ENCODE data around the gene AP2B1.
"Not testable (repeated sequence)": the region's sequence is repeated elsewhere in the genome, so short reads cannot be mapped to it uniquely, and the experiment has no call there.

The AP2B1 gene

GRCh38 chr17:35548208-35548810, 38.8 kb upstream of the AP2B1 start:
- no peaks in the 10 kb centered on the region for H3K36me3 ChIP-seq (ENCODE audit: control insufficient read depth, insufficient read depth, low read length)
- 80 to 90% methylated on average over 6 to 8 of the region's 8 CpGs for WGBS, 2 experiments
- H3K27ac ChIP-seq (ENCODE audit: insufficient read depth, low read depth, low read length, poor library complexity, severe bottlenecking), result no peak overlapping the region
- no peak overlapping the region for H3K4me3 ChIP-seq (ENCODE audit: insufficient read depth, low read depth, low read length)
- H3K27me3 ChIP-seq (ENCODE audit: control insufficient read depth, insufficient read depth, low read length, poor library complexity, severe bottlenecking), result peaks cover 7% of the 10 kb centered on the region
- H3K4me1 ChIP-seq (ENCODE audit: control insufficient read depth, insufficient read depth, low read length), result no peaks in the 10 kb centered on the region
- H3K9me3 ChIP-seq (ENCODE audit: control insufficient read depth, low read length), result no peaks in the 10 kb centered on the region

GRCh38 chr17:35548978-35549377, 38.1 kb upstream of the AP2B1 start:
- no peak overlapping the region for H3K27ac ChIP-seq (ENCODE audit: insufficient read depth, low read depth, low read length, poor library complexity, severe bottlenecking)
- no peaks in the 10 kb centered on the region for H3K9me3 ChIP-seq (ENCODE audit: control insufficient read depth, low read length)
- no peaks in the 10 kb centered on the region for H3K4me1 ChIP-seq (ENCODE audit: control insufficient read depth, insufficient read depth, low read length)
- H3K4me3 ChIP-seq (ENCODE audit: insufficient read depth, low read depth, low read length), result no peak overlapping the region
- H3K27me3 ChIP-seq (ENCODE audit: control insufficient read depth, insufficient read depth, low read length, poor library complexity, severe bottlenecking), result peaks cover 7% of the 10 kb centered on the region
- no peaks in the 10 kb centered on the region for H3K36me3 ChIP-seq (ENCODE audit: control insufficient read depth, insufficient read depth, low read length)
- WGBS, 2 experiments, result 73 to 84% methylated on average over 1 of the region's 1 CpG

DNA sequence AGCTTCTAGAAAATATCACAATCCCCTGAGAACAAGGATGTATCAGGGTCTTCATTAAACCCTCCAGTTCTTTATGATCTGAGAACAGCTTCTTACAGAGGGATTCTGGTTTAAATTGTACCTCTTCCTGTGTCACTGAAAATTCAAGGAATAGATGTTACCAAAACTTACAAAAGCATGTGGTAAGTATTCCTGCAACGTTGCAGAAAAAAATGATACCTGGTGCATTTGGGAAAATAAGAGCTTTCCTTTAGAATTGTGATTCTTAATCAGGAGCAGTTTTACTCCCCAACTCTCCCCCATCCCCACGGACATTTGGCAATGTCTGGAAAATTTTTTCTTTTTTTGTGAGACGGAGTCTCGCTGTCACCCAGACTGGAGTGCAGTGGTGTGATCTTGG, 33.8 kb upstream of the AP2B1 start:
- Histone ChIP-seq H3K4me3 (ENCODE audit: insufficient read depth, low read depth, low read length) (no peak overlapping the region), H3K9me3 (ENCODE audit: control insufficient read depth, low read length) (no peaks in the 10 kb centered on the region), H3K27ac (ENCODE audit: insufficient read depth, low read depth, low read length, poor library complexity, severe bottlenecking) (no peak overlapping the region), H3K4me1 (ENCODE audit: control insufficient read depth, insufficient read depth, low read length) (no peaks in the 10 kb centered on the region), H3K36me3 (ENCODE audit: control insufficient read depth, insufficient read depth, low read length) (no peaks in the 10 kb centered on the region), H3K27me3 (ENCODE audit: control insufficient read depth, insufficient read depth, low read length, poor library complexity, severe bottlenecking) (peaks cover 5% of the 10 kb centered on the region)
- WGBS, 2 experiments, result 91 to 93% methylated on average over 4 of the region's 4 CpGs

DNA sequence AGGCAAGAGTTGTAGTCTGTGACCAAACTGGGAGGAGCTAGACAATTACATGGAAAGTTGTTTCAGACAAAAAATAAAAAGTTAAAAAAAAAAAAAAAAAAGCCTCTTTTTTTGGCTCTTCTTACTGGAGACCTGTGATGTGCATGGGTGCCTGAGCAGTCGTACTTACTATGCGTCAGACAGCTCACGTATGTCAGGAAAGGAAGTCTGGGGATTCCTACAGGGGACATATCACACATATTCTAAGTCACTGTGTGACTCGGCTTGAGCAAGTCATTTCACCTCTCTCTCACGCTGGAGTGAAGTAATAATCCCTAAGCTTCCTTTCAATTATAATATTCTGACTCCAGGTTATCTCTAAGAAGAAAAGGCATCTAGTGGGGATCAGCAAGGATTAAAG, 32.5 kb upstream of the AP2B1 start:
- Histone ChIP-seq H3K4me1 (ENCODE audit: control insufficient read depth, insufficient read depth, low read length) (no peaks in the 10 kb centered on the region), H3K27me3 (ENCODE audit: control insufficient read depth, insufficient read depth, low read length, poor library complexity, severe bottlenecking) (peaks cover 5% of the 10 kb centered on the region), H3K36me3 (ENCODE audit: control insufficient read depth, insufficient read depth, low read length) (no peaks in the 10 kb centered on the region), H3K27ac (ENCODE audit: insufficient read depth, low read depth, low read length, poor library complexity, severe bottlenecking) (no peak overlapping the region), H3K4me3 (ENCODE audit: insufficient read depth, low read depth, low read length) (no peak overlapping the region), H3K9me3 (ENCODE audit: control insufficient read depth, low read length) (no peaks in the 10 kb centered on the region)
- WGBS, 2 experiments, result 87 to 91% methylated on average over 4 to 5 of the region's 5 CpGs

DNA sequence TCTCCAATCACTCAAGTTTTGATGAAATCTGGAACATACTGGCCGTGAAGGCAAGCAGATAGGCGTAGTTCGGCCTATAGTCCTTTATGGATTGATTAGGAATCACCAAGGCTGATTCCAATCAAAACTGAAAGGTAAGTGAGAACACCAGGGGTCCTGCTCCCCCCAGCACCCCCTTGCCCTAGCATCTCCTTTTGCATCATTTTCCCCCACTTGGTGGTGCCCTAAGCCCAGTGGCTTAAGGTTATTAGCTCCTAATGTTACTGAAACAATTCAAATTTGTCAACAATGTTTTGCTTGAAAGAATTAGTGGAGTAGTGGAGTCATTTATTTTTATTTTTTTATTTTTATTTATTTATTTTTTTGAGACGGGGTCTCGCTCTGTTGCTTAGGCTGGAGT, 31.4 kb upstream of the AP2B1 start:
- H3K4me3 ChIP-seq (ENCODE audit: insufficient read depth, low read depth, low read length), result no peak overlapping the region
- H3K9me3 ChIP-seq (ENCODE audit: control insufficient read depth, low read length), result no peaks in the 10 kb centered on the region
- H3K27ac ChIP-seq (ENCODE audit: insufficient read depth, low read depth, low read length, poor library complexity, severe bottlenecking), result no peak overlapping the region
- 94 to 97% methylated on average over 3 to 5 of the region's 5 CpGs for WGBS, 2 experiments
- H3K36me3 ChIP-seq (ENCODE audit: control insufficient read depth, insufficient read depth, low read length), result no peaks in the 10 kb centered on the region
- peaks cover 5% of the 10 kb centered on the region for H3K27me3 ChIP-seq (ENCODE audit: control insufficient read depth, insufficient read depth, low read length, poor library complexity, severe bottlenecking)
- no peaks in the 10 kb centered on the region for H3K4me1 ChIP-seq (ENCODE audit: control insufficient read depth, insufficient read depth, low read length)

DNA sequence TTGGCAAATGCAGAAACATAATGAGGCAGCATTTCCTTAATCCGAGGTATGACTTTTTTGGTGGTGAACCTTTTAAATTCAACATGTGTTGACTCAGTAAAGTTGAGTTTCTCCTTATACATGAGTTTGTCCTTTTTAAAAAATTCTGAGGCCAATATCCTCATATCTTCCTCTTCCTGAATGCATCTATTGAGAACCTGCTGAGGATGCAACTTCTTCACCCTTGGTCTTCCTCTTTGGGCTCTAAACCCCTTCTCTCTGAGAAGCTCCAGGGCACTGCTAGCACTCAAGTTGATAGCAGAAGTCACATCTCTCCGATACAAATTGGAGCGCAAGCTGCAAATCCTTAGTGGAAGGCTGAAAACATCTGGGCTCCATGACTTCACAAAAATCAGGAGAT, 29.8 kb upstream of the AP2B1 start:
- H3K27ac ChIP-seq (ENCODE audit: insufficient read depth, low read depth, low read length, poor library complexity, severe bottlenecking), result no peak overlapping the region

DNA sequence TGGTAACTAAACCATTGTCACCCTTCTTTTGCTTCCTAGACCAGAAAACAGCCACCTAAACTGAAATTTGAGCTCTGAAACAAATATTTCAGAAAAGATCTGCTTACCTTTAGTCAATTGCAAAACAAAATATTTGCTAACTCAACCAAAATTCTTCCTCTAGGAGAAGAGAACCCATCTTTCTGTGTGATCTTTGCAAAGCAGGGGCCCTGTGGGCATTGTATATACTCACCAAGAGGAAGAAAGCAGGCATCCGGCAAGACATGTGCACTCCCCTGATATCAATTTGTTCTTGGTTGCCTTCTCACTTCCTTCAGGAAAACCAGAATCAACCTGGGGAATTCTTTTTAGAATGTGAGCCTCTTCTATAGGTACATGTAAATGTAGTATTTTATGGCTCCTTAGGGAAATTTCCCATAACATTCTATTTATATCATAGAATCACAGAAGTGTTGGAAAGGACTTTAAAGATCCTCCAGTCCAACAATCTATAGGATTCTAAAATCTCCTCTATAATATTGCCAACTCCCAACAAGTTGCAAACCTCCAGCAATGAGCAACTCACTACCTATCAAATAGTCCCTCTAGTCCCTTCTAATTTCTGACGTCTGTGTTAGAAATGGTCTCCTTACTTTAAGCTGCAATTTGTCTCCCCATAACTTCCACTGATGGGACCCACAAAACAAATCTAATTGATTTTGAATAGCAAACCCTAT, 27.5 kb upstream of the AP2B1 start:
- Histone ChIP-seq H3K4me3 (ENCODE audit: insufficient read depth, low read depth, low read length) (no peak overlapping the region), H3K9me3 (ENCODE audit: control insufficient read depth, low read length) (no peaks in the 10 kb centered on the region), H3K27ac (ENCODE audit: insufficient read depth, low read depth, low read length, poor library complexity, severe bottlenecking) (no peak overlapping the region), H3K27me3 (ENCODE audit: control insufficient read depth, insufficient read depth, low read length, poor library complexity, severe bottlenecking) (peaks cover 10% of the 10 kb centered on the region), H3K4me1 (ENCODE audit: control insufficient read depth, insufficient read depth, low read length) (no peaks in the 10 kb centered on the region), H3K36me3 (ENCODE audit: control insufficient read depth, insufficient read depth, low read length) (no peaks in the 10 kb centered on the region)
- WGBS, 2 experiments, result 89% methylated on average over 2 of the region's 2 CpGs

More for the DNA sequence above, 29.8 kb upstream of the AP2B1 start:
- H3K27me3 ChIP-seq (ENCODE audit: control insufficient read depth, insufficient read depth, low read length, poor library complexity, severe bottlenecking), result peaks cover 5% of the 10 kb centered on the region
- 88 to 94% methylated on average over 3 of the region's 3 CpGs for WGBS, 2 experiments
- H3K4me1 ChIP-seq (ENCODE audit: control insufficient read depth, insufficient read depth, low read length), result no peaks in the 10 kb centered on the region
- no peaks in the 10 kb centered on the region for H3K9me3 ChIP-seq (ENCODE audit: control insufficient read depth, low read length)
- no peaks in the 10 kb centered on the region for H3K36me3 ChIP-seq (ENCODE audit: control insufficient read depth, insufficient read depth, low read length)
- H3K4me3 ChIP-seq (ENCODE audit: insufficient read depth, low read depth, low read length), result no peak overlapping the region

DNA sequence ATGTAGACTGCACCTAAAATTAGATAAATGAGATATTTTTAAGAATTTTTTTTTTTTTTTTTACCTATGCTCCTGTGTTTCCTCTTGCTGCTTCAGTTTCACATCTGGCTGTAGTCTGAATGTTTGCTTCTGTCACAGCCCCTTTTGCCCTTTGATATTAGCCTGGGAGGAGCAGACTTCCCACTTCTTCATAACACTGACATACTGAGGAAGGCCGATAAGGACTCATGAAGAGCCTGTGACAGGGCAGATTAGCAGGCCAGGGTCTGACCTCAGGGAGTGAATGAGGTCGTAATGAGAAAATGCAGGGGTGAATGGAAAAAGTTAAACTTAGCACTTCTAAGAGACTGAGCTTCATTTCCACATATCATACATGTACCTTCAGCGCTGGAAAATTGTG, 26.4 kb upstream of the AP2B1 start, which contains the start of gene SLFN14:
SLFN14 (minus strand) TSS at position 117 of the 400 bp plus-strand sequence. CDS start 2,757 bp downstream, outside the sequence.
- H3K36me3 ChIP-seq (ENCODE audit: control insufficient read depth, insufficient read depth, low read length), result no peaks in the 10 kb centered on the region
- 79 to 82% methylated on average over 3 of the region's 3 CpGs for WGBS, 2 experiments
- no peak within 1 kb of the TSS for H3K27ac ChIP-seq (ENCODE audit: insufficient read depth, low read depth, low read length, poor library complexity, severe bottlenecking)

GRCh38 chr17:35563181-35563580, 23.9 kb upstream of the AP2B1 start:
- not testable (repeated sequence) for H3K36me3 ChIP-seq (ENCODE audit: control insufficient read depth, insufficient read depth, low read length); H3K4me3 ChIP-seq (ENCODE audit: insufficient read depth, low read depth, low read length); H3K27ac ChIP-seq (ENCODE audit: insufficient read depth, low read depth, low read length, poor library complexity, severe bottlenecking); H3K9me3 ChIP-seq (ENCODE audit: control insufficient read depth, low read length); H3K4me1 ChIP-seq (ENCODE audit: control insufficient read depth, insufficient read depth, low read length)
- H3K27me3 ChIP-seq (ENCODE audit: control insufficient read depth, insufficient read depth, low read length, poor library complexity, severe bottlenecking), result peaks cover 23% of the 10 kb centered on the region
- WGBS, 2 experiments, result 83 to 85% methylated on average over 16 of the region's 16 CpGs

More for the DNA sequence above, 26.4 kb upstream of the AP2B1 start, which contains the start of gene SLFN14:
- Histone ChIP-seq H3K4me1 (ENCODE audit: control insufficient read depth, insufficient read depth, low read length) (no peaks in the 10 kb centered on the region), H3K27me3 (ENCODE audit: control insufficient read depth, insufficient read depth, low read length, poor library complexity, severe bottlenecking) (peaks cover 18% of the 10 kb centered on the region), H3K9me3 (ENCODE audit: control insufficient read depth, low read length) (no peaks in the 10 kb centered on the region), H3K4me3 (ENCODE audit: insufficient read depth, low read depth, low read length) (no peak within 1 kb of the TSS)

DNA sequence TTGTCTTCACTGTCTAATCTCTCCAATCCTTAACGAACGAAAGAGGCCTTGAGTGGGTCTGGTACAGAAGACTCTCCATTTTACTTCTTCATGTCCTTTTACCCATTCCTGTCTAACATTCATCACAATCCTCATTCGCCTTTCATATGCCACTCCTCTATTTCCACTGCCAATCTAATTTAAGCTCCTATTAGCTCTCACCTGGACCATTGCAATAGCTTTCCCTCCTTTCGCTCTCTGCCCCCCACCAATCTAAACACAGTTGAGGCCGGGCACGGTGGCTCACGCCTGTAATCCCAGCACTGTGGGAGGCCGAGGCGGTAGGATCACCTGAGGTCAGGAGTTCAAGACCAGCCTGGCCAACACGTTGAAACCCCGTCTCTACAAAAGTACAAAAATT, 20.2 kb upstream of the AP2B1 start:
- peak overlapping the region; percentile 98 for H3K4me3 ChIP-seq (ENCODE audit: insufficient read depth, low read depth, low read length)
- no peak overlapping the region for H3K27ac ChIP-seq (ENCODE audit: insufficient read depth, low read depth, low read length, poor library complexity, severe bottlenecking)
- no peaks in the 10 kb centered on the region for H3K9me3 ChIP-seq (ENCODE audit: control insufficient read depth, low read length)
- 76 to 77% methylated on average over 11 of the region's 11 CpGs for WGBS, 2 experiments
- H3K27me3 ChIP-seq (ENCODE audit: control insufficient read depth, insufficient read depth, low read length, poor library complexity, severe bottlenecking), result peaks cover 23% of the 10 kb centered on the region
- peaks cover 12% of the 10 kb centered on the region for H3K4me1 ChIP-seq (ENCODE audit: control insufficient read depth, insufficient read depth, low read length)
- H3K36me3 ChIP-seq (ENCODE audit: control insufficient read depth, insufficient read depth, low read length), result no peaks in the 10 kb centered on the region
